ENCODE measurements around the gene ALDH1A3. TPM values are rescaled to one million over a fixed set of nuclear protein-coding genes. Genes with fewer than 3 reads are reported as not detected.
A peak's percentile ranks its signal among the peaks of the same experiment; 100 is the strongest.

ALDH1A3 gene
- total RNA-seq, 1 donor: 54.6 TPM

DNA sequence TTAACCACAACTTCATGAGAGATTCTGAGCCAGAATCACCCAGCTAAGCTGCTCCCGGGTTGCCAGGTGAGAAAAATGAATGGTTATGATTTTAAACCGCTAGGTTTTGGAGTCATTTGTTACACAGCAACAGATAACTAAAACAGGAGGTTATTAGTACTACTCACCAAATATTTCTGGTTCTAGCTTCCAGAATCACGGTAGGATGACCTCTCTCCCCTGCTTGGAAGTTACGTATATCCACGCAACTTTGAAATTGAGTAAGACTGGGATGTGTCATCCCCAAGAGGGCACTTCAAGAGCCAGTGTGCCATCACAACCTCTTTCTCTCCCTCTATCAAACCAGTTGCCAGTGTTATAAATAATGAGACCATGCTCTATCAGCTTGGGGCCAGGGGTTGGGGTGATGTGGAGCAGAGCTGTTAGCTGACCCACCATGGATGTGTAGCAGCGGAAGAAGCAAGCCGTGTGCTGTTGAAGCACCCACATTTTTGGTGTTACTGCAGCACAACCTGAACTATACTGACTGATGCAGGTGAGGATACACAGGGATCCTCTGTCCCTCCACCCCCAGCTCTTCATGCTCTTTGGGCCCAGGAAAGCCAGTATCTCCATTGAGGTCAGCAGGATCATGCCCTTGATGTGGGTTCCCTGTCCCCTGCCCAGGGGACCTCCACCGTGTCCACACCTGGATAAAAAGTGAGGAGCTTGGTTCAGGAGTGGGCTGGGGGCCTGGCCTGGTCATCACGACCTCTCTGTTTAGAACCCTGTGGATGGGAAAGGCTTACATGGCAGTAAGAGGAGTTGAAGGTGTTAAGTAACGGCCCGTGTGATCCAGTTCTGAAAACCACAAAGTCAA, 19.4 kb upstream of the ALDH1A3 start:
- H3K27ac ChIP-seq (ENCODE audit: low read depth, low read length): no peak overlapping the region
- TF ChIP-seq, protein P1, sequence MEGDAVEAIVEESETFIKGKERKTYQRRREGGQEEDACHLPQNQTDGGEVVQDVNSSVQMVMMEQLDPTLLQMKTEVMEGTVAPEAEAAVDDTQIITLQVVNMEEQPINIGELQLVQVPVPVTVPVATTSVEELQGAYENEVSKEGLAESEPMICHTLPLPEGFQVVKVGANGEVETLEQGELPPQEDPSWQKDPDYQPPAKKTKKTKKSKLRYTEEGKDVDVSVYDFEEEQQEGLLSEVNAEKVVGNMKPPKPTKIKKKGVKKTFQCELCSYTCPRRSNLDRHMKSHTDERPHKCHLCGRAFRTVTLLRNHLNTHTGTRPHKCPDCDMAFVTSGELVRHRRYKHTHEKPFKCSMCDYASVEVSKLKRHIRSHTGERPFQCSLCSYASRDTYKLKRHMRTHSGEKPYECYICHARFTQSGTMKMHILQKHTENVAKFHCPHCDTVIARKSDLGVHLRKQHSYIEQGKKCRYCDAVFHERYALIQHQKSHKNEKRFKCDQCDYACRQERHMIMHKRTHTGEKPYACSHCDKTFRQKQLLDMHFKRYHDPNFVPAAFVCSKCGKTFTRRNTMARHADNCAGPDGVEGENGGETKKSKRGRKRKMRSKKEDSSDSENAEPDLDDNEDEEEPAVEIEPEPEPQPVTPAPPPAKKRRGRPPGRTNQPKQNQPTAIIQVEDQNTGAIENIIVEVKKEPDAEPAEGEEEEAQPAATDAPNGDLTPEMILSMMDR (IDR thresholded peaks at IDR 0.05; ENCODE audit: extremely low read depth, low read depth, low read length): no peak
- no peaks in the 10 kb centered on the region for H4K20me1 ChIP-seq (ENCODE audit: insufficient read depth, low read length)
- DNase-seq (ENCODE audit: insufficient read length, low spot score, missing footprints): peak; percentile 69
- H3K36me3 ChIP-seq (ENCODE audit: insufficient read depth, low read length): no peaks in the 10 kb centered on the region
- H3K4me3 ChIP-seq (ENCODE audit: insufficient read depth, low read length): no peak overlapping the region
- no peak overlapping the region for H3K4me2 ChIP-seq (ENCODE audit: insufficient read depth, low read length)
- H3K9me3 ChIP-seq (ENCODE audit: low read depth, low read length): no peaks in the 10 kb centered on the region
- no peaks in the 10 kb centered on the region for H3K27me3 ChIP-seq (ENCODE audit: insufficient read depth, low read length)
- no peaks in the 10 kb centered on the region for H3K79me2 ChIP-seq (ENCODE audit: insufficient read depth, low read length)
- no peak overlapping the region for H2AFZ ChIP-seq (ENCODE audit: low read length)
- H3K4me1 ChIP-seq (ENCODE audit: insufficient read depth, low read length): peaks cover 17% of the 10 kb centered on the region

DNA sequence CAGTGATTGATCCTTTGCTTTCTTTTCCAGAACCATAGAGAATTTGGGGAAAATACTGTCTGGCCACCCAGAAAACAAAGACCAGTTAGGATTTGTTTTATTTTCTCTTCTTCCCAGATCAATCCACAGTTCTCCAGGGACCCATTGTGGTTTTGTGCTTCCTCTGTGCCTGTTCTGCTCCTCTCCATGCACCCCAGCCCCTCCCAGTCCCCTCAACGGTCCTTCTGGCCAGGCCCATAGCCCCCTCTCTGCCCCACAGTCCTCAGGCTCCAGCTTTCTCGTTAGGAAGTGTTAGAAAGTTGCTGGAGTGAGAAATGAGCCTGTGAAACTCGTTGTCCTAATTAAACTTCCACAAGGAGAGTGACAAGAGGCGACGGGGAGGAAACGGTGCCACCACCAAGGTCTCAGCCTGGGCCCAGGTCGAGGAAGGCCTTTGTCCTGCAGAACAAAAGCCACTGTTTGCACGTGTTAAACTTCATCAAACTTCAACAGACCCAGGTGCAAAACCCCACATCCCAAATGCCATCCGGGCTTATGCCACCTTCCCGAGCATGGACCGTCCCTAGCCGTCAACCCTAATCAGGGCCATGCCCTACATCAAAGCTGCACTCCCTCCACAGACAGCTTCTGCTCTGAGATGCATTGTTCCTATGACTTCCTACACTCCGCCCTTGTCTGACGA, 18.7 kb upstream of the ALDH1A3 start:
- no peak for DNase-seq (ENCODE audit: insufficient read length, low spot score, missing footprints)
- Histone ChIP-seq H3K4me3 (ENCODE audit: insufficient read depth, low read length) (no peak overlapping the region), H3K4me2 (ENCODE audit: insufficient read depth, low read length) (no peak overlapping the region), H3K27ac (ENCODE audit: low read depth, low read length) (no peak overlapping the region), H2AFZ (ENCODE audit: low read length) (peak overlapping the region; percentile 61), H3K36me3 (ENCODE audit: insufficient read depth, low read length) (no peaks in the 10 kb centered on the region), H3K79me2 (ENCODE audit: insufficient read depth, low read length) (no peaks in the 10 kb centered on the region), H3K9me3 (ENCODE audit: low read depth, low read length) (no peaks in the 10 kb centered on the region), H3K4me1 (ENCODE audit: insufficient read depth, low read length) (peaks cover 17% of the 10 kb centered on the region), H4K20me1 (ENCODE audit: insufficient read depth, low read length) (no peaks in the 10 kb centered on the region), H3K27me3 (ENCODE audit: insufficient read depth, low read length) (no peaks in the 10 kb centered on the region)
- TF ChIP-seq, protein P1 (IDR thresholded peaks at IDR 0.05; ENCODE audit: extremely low read depth, low read depth, low read length): no peak

DNA sequence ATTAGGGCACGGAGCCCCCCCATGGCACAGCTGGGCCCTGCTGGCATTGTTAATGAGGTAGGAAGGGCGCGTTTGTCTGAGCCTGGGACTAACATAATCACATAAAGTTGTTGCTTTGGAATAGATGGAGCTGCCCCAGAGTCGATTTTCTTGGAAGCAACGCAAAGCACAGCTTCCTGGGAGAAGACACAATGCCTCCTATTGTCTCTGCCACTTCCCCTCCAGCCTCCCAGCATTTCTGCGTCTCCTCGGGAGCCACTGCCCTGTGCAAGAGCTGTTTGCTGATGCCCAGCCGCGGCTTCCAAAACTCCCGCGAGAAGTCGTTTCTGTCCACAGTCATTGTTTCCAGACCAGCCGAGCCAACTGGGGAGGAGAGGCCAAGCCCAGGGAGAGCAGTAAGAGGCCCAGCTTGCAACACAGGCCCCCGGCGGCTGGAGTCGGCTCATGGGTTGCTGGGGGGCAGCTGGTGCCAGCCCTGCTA, 18.1 kb upstream of the ALDH1A3 start:
- H4K20me1 ChIP-seq (ENCODE audit: insufficient read depth, low read length): no peaks in the 10 kb centered on the region
- no peak overlapping the region for H3K4me2 ChIP-seq (ENCODE audit: insufficient read depth, low read length)
- no peak overlapping the region for H3K27ac ChIP-seq (ENCODE audit: low read depth, low read length)
- H3K79me2 ChIP-seq (ENCODE audit: insufficient read depth, low read length): no peaks in the 10 kb centered on the region
- DNase-seq (ENCODE audit: insufficient read length, low spot score, missing footprints): peak; percentile 63
- H3K36me3 ChIP-seq (ENCODE audit: insufficient read depth, low read length): no peaks in the 10 kb centered on the region
- peaks cover 17% of the 10 kb centered on the region for H3K4me1 ChIP-seq (ENCODE audit: insufficient read depth, low read length)
- peak overlapping the region; percentile 61 for H2AFZ ChIP-seq (ENCODE audit: low read length)
- TF ChIP-seq, protein P1 (IDR thresholded peaks at IDR 0.05; ENCODE audit: extremely low read depth, low read depth, low read length): no peak
- no peak overlapping the region for H3K4me3 ChIP-seq (ENCODE audit: insufficient read depth, low read length)
- H3K9me3 ChIP-seq (ENCODE audit: low read depth, low read length): no peaks in the 10 kb centered on the region
- H3K27me3 ChIP-seq (ENCODE audit: insufficient read depth, low read length): no peaks in the 10 kb centered on the region

DNA sequence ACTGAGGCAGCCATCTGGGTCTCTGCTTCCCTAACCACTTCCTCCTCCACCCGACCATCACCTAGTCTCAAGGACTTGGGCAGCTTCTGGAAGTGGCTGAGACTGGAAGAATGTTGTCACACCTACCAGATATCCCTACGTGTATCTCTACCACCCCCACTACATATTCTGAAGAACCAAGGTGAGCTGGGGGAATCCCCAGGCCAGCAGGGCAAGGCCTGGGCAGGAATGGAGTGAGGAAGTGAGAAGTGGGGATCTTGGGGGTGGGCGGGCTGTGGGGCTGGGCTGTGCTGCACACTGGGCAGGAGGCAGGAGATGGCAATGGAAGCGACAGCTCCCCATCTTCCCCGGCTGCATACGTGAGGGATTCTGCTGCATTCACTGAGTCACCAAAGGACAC, 17.5 kb upstream of the ALDH1A3 start:
- Histone ChIP-seq H4K20me1 (ENCODE audit: insufficient read depth, low read length) (no peaks in the 10 kb centered on the region), H3K36me3 (ENCODE audit: insufficient read depth, low read length) (no peaks in the 10 kb centered on the region), H3K27ac (ENCODE audit: low read depth, low read length) (no peak overlapping the region), H3K4me2 (ENCODE audit: insufficient read depth, low read length) (no peak overlapping the region), H2AFZ (ENCODE audit: low read length) (peak overlapping the region; percentile 61), H3K9me3 (ENCODE audit: low read depth, low read length) (no peaks in the 10 kb centered on the region), H3K4me3 (ENCODE audit: insufficient read depth, low read length) (no peak overlapping the region), H3K4me1 (ENCODE audit: insufficient read depth, low read length) (peaks cover 17% of the 10 kb centered on the region), H3K79me2 (ENCODE audit: insufficient read depth, low read length) (no peaks in the 10 kb centered on the region), H3K27me3 (ENCODE audit: insufficient read depth, low read length) (no peaks in the 10 kb centered on the region)
- no peak for DNase-seq (ENCODE audit: insufficient read length, low spot score, missing footprints)
- TF ChIP-seq, protein P1 (IDR thresholded peaks at IDR 0.05; ENCODE audit: extremely low read depth, low read depth, low read length): no peak
